ENCODE data around the gene STH. TPM values are rescaled to one million over a fixed set of nuclear protein-coding genes. Genes with fewer than 3 reads are reported as not detected.

Gene STH
- total RNA-seq, 1 experiment from 2014 or later = not detected

GRCh38 chr17:46044989-46045388, 45.9 kb downstream of the STH start:
- no peaks in the 10 kb centered on the region for H3K27me3 Mint-ChIP-seq (ENCODE audit: insufficient read depth, unreplicated experiment)
- intact Hi-C loops (cut with micrococcal nuclease) = loop anchor here (1.0 to 2.0 kb wide), 4 partner anchors 42 to 168 kb away; no protein-coding TSS in a partner anchor
- POLR2A ChIA-PET = interaction anchor here (0.9 to 5.3 kb wide), 9 partner anchors 10 to 168 kb away, joined by 3 to 30 read pairs (median 4); partner anchors contain the start of gene KANSL1
- no peak for DNase-seq (ENCODE audit: unreplicated experiment)
- BruUV-seq (replicated peaks) = no TSS peak
- CTCF ChIA-PET = interaction anchor here (0.6 to 3.3 kb wide), 20 partner anchors 8 to 466 kb away, joined by 3 to 16 read pairs (median 6); partner anchors contain the start of gene KANSL1
- peaks cover 96% of the 10 kb centered on the region for H3K36me3 Mint-ChIP-seq (ENCODE audit: insufficient read depth, unreplicated experiment)
- no peaks in the 10 kb centered on the region for H3K9me3 Mint-ChIP-seq (ENCODE audit: unreplicated experiment)
- peaks cover 21% of the 10 kb centered on the region for H3K4me1 Mint-ChIP-seq (ENCODE audit: insufficient read depth, unreplicated experiment)
- no peak overlapping the region for H3K27ac Mint-ChIP-seq (ENCODE audit: low read depth, unreplicated experiment)
- TF ChIP-seq CTCF (IDR thresholded peaks at IDR 0.05; ENCODE audit: unreplicated experiment) = no peak
- H3K4me3 Mint-ChIP-seq (ENCODE audit: unreplicated experiment) = no peak overlapping the region

GRCh38 chr17:46045639-46046038, 46.6 kb downstream of the STH start:
- H3K36me3 Mint-ChIP-seq (ENCODE audit: insufficient read depth, unreplicated experiment) = peaks cover 96% of the 10 kb centered on the region
- peaks cover 21% of the 10 kb centered on the region for H3K4me1 Mint-ChIP-seq (ENCODE audit: insufficient read depth, unreplicated experiment)
- H3K4me3 Mint-ChIP-seq (ENCODE audit: unreplicated experiment) = no peak overlapping the region
- no peak for TF ChIP-seq CTCF (IDR thresholded peaks at IDR 0.05; ENCODE audit: unreplicated experiment)
- H3K27me3 Mint-ChIP-seq (ENCODE audit: insufficient read depth, unreplicated experiment) = no peaks in the 10 kb centered on the region
- no peaks in the 10 kb centered on the region for H3K9me3 Mint-ChIP-seq (ENCODE audit: unreplicated experiment)
- intact Hi-C loops (cut with micrococcal nuclease) = loop anchor here (2.0 kb wide), 1 partner anchor 43 kb away; no protein-coding TSS in a partner anchor
- ChIA-PET POLR2A (interaction anchor here (3.0 to 5.3 kb wide), 2 partner anchors 12 to 147 kb away, joined by 12 to 30 read pairs; partner anchors contain the start of gene KANSL1), CTCF (interaction anchor here (0.6 to 2.6 kb wide), 8 partner anchors 10 to 169 kb away, joined by 4 to 16 read pairs (median 9); no protein-coding TSS in a partner anchor)
- no peak overlapping the region for H3K27ac Mint-ChIP-seq (ENCODE audit: low read depth, unreplicated experiment)
- no TSS peak for BruUV-seq (replicated peaks)
- no peak for DNase-seq (ENCODE audit: unreplicated experiment)

- no peak overlapping the region for H3K27ac Mint-ChIP-seq (ENCODE audit: low read depth, unreplicated experiment)
- H3K4me3 Mint-ChIP-seq (ENCODE audit: unreplicated experiment) = no peak overlapping the region
- no peak for TF ChIP-seq CTCF (IDR thresholded peaks at IDR 0.05; ENCODE audit: unreplicated experiment)
- no peaks in the 10 kb centered on the region for H3K9me3 Mint-ChIP-seq (ENCODE audit: unreplicated experiment)
- peaks cover 96% of the 10 kb centered on the region for H3K36me3 Mint-ChIP-seq (ENCODE audit: insufficient read depth, unreplicated experiment)
- ChIA-PET CTCF (interaction anchor here (0.7 to 1.2 kb wide), 3 partner anchors 44 to 240 kb away, joined by 3 read pairs; no protein-coding TSS in a partner anchor), POLR2A (interaction anchor here (1.9 to 5.3 kb wide), 2 partner anchors 10 to 146 kb away, joined by 6 to 30 read pairs; partner anchors contain the start of gene KANSL1)
- no peaks in the 10 kb centered on the region for H3K27me3 Mint-ChIP-seq (ENCODE audit: insufficient read depth, unreplicated experiment)
- no peak for DNase-seq (ENCODE audit: unreplicated experiment)
- H3K4me1 Mint-ChIP-seq (ENCODE audit: insufficient read depth, unreplicated experiment) = peaks cover 25% of the 10 kb centered on the region
- intact Hi-C loops (cut with micrococcal nuclease) = no loop called here
- BruUV-seq (replicated peaks) = no TSS peak
These were observed 47.9 kb downstream of the STH start for GRCh38 chr17:46046957-46047356.

- intact Hi-C loops (cut with micrococcal nuclease) = no loop called here
- no peak for TF ChIP-seq CTCF (IDR thresholded peaks at IDR 0.05; ENCODE audit: unreplicated experiment)
- Mint-ChIP-seq H3K4me3 (ENCODE audit: unreplicated experiment) (no peak overlapping the region), H3K36me3 (ENCODE audit: insufficient read depth, unreplicated experiment) (peaks cover 100% of the 10 kb centered on the region), H3K4me1 (ENCODE audit: insufficient read depth, unreplicated experiment) (peaks cover 27% of the 10 kb centered on the region), H3K9me3 (ENCODE audit: unreplicated experiment) (no peaks in the 10 kb centered on the region), H3K27me3 (ENCODE audit: insufficient read depth, unreplicated experiment) (no peaks in the 10 kb centered on the region), H3K27ac (ENCODE audit: low read depth, unreplicated experiment) (no peak overlapping the region)
- DNase-seq (ENCODE audit: unreplicated experiment) = no peak
- no TSS peak for BruUV-seq (replicated peaks)
- POLR2A ChIA-PET = interaction anchor here (1.9 kb wide), 1 partner anchor 9 kb away, joined by 6 read pairs; no protein-coding TSS in a partner anchor
- CTCF ChIA-PET = interaction anchor here (1.2 kb wide), 1 partner anchor 45 kb away, joined by 3 read pairs; no protein-coding TSS in a partner anchor
These were observed 48.3 kb downstream of the STH start for GRCh38 chr17:46047398-46047797.

Measured in MCF 10A (cell line).